ENCODE results near the gene ITGB7. TPM values are rescaled to one million over a fixed set of nuclear protein-coding genes. Genes with fewer than 3 reads are reported as not detected.

Gene ITGB7
- total and polyA plus RNA-seq, 2 of the 4 experiments (the other 2 are of a cell fraction), result 0.18 to 0.44 TPM

GRCh38 chr12:53186745-53187144 lies 20.3 kb downstream of the ITGB7 start:
- no peak overlapping the region for H2AK9ac ChIP-seq (replicated peaks; ENCODE audit: low read depth, low read length, poor library complexity)
- H2BK15ac ChIP-seq (ENCODE audit: low read depth, low read length), result no peak overlapping the region
- no peaks in the 10 kb centered on the region for H3K27me3 ChIP-seq (ENCODE audit: control insufficient read depth, insufficient read depth, low read length)
- H3K9me1 ChIP-seq (ENCODE audit: insufficient read depth, low read length), result peaks cover 15% of the 10 kb centered on the region
- H2AK5ac ChIP-seq (ENCODE audit: low read depth, low read length), result no peak overlapping the region
- ATAC-seq (ENCODE audit: low read depth) (no peak), DNase-seq (no peak)
- H4K91ac ChIP-seq (ENCODE audit: insufficient read depth, low read depth, low read length), result no peak overlapping the region
- no peak overlapping the region for H3K4me3 ChIP-seq (ENCODE audit: insufficient read depth, low read depth, low read length)
- no peak overlapping the region for H4K5ac ChIP-seq (ENCODE audit: low read depth, low read length)
- H3K79me1 ChIP-seq (ENCODE audit: low read depth in 1 of 2, low read length in 2 of 2), result peaks cover 29 to 56% of the 10 kb centered on the region in 2 experiments
- no peak overlapping the region for H3K4ac ChIP-seq (ENCODE audit: low read depth, low read length)
- no peak overlapping the region for H2BK120ac ChIP-seq (ENCODE audit: low read depth, low read length)
- peaks cover 12% of the 10 kb centered on the region for H3K4me1 ChIP-seq (ENCODE audit: control insufficient read depth, insufficient read depth, low read length)
- H3K36me3 ChIP-seq (ENCODE audit: control insufficient read depth, insufficient read depth, low read length), result peaks cover 53% of the 10 kb centered on the region
- dilution Hi-C loops (cut with HindIII; ENCODE audit: low sequenced_read_pairs, unreplicated experiment) (no loop called here), intact Hi-C loops (cut with micrococcal nuclease) (no loop called here), in situ Hi-C loops (cut with MboI; ENCODE audit: low sequenced_read_pairs) (loop anchor here (5.0 kb wide), 1 partner anchor 119 kb away; no protein-coding TSS in a partner anchor)
- no peak overlapping the region for H2BK20ac ChIP-seq (ENCODE audit: low read depth, low read length)
- no peak overlapping the region for H3K14ac ChIP-seq (replicated peaks; ENCODE audit: low read depth, low read length)
- 100% methylated on average over 2 of the region's 4 CpGs; no CpG with 5 or more reads in 1 of the 2 experiments for WGBS, 2 experiments (ENCODE audit: extremely low coverage in 2 of 2, insufficient read length in 1 of 2)
- BruUV-seq (replicated peaks), result no TSS peak
- H3K4me2 ChIP-seq (ENCODE audit: low read depth, low read length), result no peak overlapping the region
- no peak overlapping the region for H3K56ac ChIP-seq (ENCODE audit: extremely low read depth, insufficient read depth, low read length)
- no peak overlapping the region for H2AFZ ChIP-seq (replicated peaks; ENCODE audit: low read length, poor library complexity)
- H3K27ac ChIP-seq (ENCODE audit: insufficient read depth, low read length), result no peak overlapping the region
- peaks cover 14% of the 10 kb centered on the region; the same call in 1 of the 2 replicates for H4K20me1 ChIP-seq (ENCODE audit: insufficient read depth, low read length)
- no peak for TF ChIP-seq CEBPB (IDR thresholded peaks at IDR 0.05; ENCODE audit: low read depth, low read length)
- TF ChIP-seq SMC3 (IDR thresholded peaks at IDR 0.05; ENCODE audit: low read depth, low read length), result no peak
- TF ChIP-seq MAZ (IDR thresholded peaks at IDR 0.05; ENCODE audit: borderline replicate concordance, low read depth, low read length), result no peak
- no peak for TF ChIP-seq ELK1 (IDR thresholded peaks at IDR 0.05; ENCODE audit: borderline replicate concordance, low read depth, low read length)
- no peak for TF ChIP-seq BHLHE40 (IDR thresholded peaks at IDR 0.05; ENCODE audit: low read depth, low read length)
- TF ChIP-seq POLR2A (IDR thresholded peaks at IDR 0.05; ENCODE audit: low read depth, low read length), result no peak
- TF ChIP-seq MAFK (IDR thresholded peaks at IDR 0.05; ENCODE audit: low read depth, low read length), result no peak
- TF ChIP-seq NFE2L2 (IDR thresholded peaks at IDR 0.05; ENCODE audit: low read depth, low read length), result no peak
- TF ChIP-seq, protein P1, sequence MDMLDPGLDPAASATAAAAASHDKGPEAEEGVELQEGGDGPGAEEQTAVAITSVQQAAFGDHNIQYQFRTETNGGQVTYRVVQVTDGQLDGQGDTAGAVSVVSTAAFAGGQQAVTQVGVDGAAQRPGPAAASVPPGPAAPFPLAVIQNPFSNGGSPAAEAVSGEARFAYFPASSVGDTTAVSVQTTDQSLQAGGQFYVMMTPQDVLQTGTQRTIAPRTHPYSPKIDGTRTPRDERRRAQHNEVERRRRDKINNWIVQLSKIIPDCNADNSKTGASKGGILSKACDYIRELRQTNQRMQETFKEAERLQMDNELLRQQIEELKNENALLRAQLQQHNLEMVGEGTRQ (IDR thresholded peaks at IDR 0.05; ENCODE audit: low read depth, low read length), result no peak
- TF ChIP-seq RFX5 (IDR thresholded peaks at IDR 0.05; ENCODE audit: low read depth, low read length), result no peak
- TF ChIP-seq CHD1 (IDR thresholded peaks at IDR 0.05; ENCODE audit: low read depth, low read length), result no peak
- no peak for TF ChIP-seq RCOR1 (IDR thresholded peaks at IDR 0.05; ENCODE audit: insufficient replicate concordance, low read length)
- no peak for TF ChIP-seq FOS (IDR thresholded peaks at IDR 0.05; ENCODE audit: low read depth, low read length)
- TF ChIP-seq, protein P2, sequence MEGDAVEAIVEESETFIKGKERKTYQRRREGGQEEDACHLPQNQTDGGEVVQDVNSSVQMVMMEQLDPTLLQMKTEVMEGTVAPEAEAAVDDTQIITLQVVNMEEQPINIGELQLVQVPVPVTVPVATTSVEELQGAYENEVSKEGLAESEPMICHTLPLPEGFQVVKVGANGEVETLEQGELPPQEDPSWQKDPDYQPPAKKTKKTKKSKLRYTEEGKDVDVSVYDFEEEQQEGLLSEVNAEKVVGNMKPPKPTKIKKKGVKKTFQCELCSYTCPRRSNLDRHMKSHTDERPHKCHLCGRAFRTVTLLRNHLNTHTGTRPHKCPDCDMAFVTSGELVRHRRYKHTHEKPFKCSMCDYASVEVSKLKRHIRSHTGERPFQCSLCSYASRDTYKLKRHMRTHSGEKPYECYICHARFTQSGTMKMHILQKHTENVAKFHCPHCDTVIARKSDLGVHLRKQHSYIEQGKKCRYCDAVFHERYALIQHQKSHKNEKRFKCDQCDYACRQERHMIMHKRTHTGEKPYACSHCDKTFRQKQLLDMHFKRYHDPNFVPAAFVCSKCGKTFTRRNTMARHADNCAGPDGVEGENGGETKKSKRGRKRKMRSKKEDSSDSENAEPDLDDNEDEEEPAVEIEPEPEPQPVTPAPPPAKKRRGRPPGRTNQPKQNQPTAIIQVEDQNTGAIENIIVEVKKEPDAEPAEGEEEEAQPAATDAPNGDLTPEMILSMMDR (conservative IDR thresholded peaks at IDR 0.05; ENCODE audit: low read depth, low read length), result no peak
- TF ChIP-seq MXI1 (IDR thresholded peaks at IDR 0.05; ENCODE audit: borderline replicate concordance, low read depth, low read length), result no peak
- no peak for TF ChIP-seq RAD21 (IDR thresholded peaks at IDR 0.05; ENCODE audit: low read length)
- no peak overlapping the region for H3K9ac ChIP-seq (ENCODE audit: low read depth, low read length)
- no peak overlapping the region for H2BK5ac ChIP-seq (ENCODE audit: low read depth, low read length, poor library complexity, severe bottlenecking)
- ChIA-PET POLR2A (ENCODE audit: unreplicated experiment) (interaction anchor here (0.5 kb wide), 1 partner anchor 106 kb away, joined by 4 read pairs; no protein-coding TSS in a partner anchor), CTCF (no interaction called here)
- H3K18ac ChIP-seq (ENCODE audit: low read depth, low read length), result no peak overlapping the region
- no peak overlapping the region for H3K23ac ChIP-seq (ENCODE audit: low read depth, low read length)
- H3K9me3 ChIP-seq (ENCODE audit: control insufficient read depth, insufficient read depth, low read length), result no peaks in the 10 kb centered on the region
- no peak overlapping the region for H4K8ac ChIP-seq (ENCODE audit: low read depth in 2 of 2, low read length in 2 of 2)
